GM12892 (cell line): ENCODE results near the gene CACNA1C.

Experiments
- DNase-seq: peaks from one replicate; pipeline ENCODE4 v3.0.0; 2011; ENCODE audit not compliant: insufficient read length
- FAIRE-seq: peaks from 2 replicates; lab custom pipeline; 2011; peaks lifted over from hg19 to GRCh38; lab: Jason Lieb, UNC
- POLR2A ChIP-seq: IDR thresholded peaks from 2 replicates; pipeline ENCODE4 v1.6.1; 2011; ENCODE audit warnings: low read depth, low read length, control low read depth
- POLR2AphosphoS5 ChIP-seq: IDR thresholded peaks from 2 replicates; pipeline ENCODE4 v1.6.1; 2011; ENCODE audit warnings: low read depth, low read length, control low read depth
- TAF1 ChIP-seq: IDR thresholded peaks from 2 replicates; pipeline ENCODE4 v1.6.1; 2011; ENCODE audit warnings: low read depth, mild to moderate bottlenecking, control low read depth, low read length, borderline replicate concordance

CACNA1C gene

DNA sequence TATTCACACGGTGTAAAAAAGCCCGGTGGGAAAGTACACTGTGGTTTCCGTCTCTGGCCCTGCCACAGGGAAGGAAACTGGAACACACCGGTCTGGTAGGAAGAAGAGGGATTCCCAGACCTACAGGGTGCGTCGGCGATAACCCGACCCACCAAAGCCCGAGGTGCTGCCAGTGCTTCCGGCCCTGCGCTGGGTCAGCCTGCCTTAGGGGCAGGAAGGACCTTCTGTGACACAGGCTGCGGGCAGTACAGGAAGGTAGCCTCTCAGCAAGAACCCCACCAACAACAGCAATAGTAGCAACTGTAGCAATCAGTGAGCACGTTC is 572.5 kb downstream of the CACNA1C start:
- no peak for FAIRE-seq
- TF ChIP-seq TAF1 (no peak), POLR2A (no peak), POLR2AphosphoS5 (no peak)
- DNase-seq, result no peak

DNA sequence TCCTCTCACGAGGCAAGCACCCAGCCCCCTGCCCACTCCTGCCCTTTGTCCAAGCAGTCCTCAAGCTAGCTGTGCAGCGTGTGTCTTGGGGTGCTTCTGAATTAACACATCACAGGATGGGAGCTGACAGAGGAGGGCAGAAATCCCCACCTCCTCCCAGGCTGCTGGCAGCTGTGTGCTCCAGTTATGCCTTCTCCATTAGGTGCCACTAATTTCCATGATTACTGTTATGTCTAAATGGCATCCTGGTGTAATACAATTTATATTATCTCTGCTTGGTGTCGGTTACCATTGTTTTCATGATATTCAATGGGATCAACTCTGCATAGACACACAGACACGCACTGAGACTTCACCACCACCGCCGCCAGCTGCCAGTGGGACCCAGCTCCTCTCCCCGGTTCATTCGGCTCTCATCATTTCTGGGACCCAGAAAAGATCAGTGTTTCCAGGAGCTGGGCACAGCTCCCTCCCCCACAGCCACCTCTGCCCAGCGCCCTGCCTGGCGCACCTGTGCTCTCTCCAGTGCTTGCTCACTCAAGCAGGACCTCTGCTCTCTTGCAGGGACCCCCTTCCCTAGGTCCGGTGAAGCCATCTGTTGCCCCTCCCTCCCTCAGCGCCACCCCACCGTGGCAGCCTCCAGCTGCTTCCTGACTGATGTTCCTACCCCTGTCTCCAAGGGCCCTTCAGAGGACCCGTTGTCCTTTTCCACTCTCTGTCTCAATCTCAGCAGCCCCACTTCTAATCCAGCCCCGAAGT is 574.5 kb downstream of the CACNA1C start:
- DNase-seq (no peak), FAIRE-seq (no peak)
- TF ChIP-seq POLR2AphosphoS5 (no peak), POLR2A (no peak), TAF1 (no peak)

DNA sequence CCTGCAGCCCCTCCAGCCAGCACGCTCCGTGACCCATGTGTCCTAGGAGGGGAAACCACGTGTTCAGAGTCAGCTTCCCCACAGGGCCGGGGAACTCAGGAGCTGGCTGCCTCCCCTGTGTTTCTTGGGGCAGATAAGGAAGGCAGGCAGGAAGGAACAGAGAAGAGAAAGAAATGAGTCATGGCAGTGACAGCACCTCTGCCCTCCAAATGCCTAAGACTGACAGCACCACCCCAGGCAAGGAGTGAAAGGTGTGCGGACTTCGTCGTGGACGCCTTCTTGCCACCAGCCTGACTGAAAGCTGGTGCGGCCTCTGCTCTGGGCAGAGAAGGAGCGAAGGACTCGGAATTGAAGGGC is 575.0 kb downstream of the CACNA1C start:
- no peak for TF ChIP-seq TAF1
- DNase-seq (no peak), FAIRE-seq (no peak)

DNA sequence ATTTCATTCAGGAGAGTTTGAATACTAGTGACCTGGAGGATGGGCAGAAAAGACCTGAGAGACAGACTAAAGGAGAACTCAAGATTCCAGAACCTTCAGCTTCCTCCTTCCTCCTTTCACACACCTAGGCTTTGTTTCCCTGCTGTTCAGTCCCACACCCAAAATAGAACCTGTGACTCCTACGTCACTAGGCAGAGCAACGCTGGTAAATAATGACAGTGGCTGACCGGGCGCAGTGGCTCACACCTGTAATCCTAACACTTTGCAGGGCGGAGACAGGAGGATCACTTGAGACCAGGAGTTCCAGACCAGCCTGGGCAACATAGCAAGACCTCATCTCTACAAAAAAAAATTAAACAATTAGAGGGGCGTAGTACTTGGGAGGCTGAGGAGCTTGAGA is 575.6 kb downstream of the CACNA1C start:
- no peak for DNase-seq
- TF ChIP-seq POLR2A (no peak), TAF1 (no peak), POLR2AphosphoS5 (no peak)
- no peak for FAIRE-seq

DNA sequence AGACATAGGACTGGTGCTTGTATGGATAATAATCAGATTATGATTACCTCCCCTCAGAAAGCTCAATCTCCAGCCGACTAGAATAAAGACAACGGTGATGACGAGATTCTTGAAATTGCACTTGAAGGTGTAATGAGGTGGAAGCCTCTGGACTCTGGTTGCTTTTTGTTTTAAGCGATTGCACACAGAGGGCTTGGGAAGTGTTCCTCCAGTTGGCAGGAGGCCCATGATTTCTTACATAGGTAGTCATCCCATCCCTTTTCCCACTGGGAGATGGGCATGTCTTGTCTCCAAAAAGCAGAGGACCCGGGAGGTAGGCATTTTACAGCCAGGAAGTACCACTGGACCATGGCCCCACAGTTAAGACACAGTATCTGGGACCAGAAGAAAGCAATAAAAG is 576.3 kb downstream of the CACNA1C start:
- TF ChIP-seq POLR2AphosphoS5, result no peak
- TF ChIP-seq TAF1, result no peak
- TF ChIP-seq POLR2A, result no peak
- no peak for DNase-seq
- no peak for FAIRE-seq

DNA sequence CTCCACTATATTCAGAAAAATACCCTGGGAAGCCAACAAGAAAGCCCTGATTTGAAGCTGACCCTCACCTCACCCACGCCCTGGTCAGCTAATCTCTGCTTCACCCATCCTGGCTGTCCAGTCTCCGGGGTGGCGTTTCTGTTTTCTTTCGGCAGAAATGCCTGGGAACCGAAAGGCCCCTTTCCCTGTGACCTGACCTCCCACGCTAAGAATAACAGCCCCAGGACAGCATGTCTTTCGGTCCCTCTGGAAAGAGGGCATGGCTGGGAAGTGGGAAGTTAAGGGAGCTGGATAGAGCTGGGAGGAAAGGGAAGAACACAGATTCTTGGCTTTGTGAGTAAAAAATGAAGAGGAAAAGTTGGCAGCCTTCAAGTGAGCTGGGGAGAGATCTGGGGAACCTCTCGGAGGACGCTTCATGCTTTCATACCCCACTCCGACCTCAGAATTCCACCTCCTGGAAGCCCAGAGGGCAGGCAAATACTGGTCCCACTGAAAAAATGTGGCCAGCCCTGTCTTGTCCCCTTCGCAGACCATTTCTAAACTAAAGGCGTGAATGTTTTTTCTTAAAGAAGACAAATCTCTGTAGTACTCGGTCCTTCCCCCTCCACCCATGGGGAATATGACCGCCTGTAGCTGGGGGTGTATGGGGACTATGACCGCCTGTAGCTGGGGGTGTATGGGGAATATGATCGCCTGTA is 579.0 kb downstream of the CACNA1C start:
- TF ChIP-seq POLR2AphosphoS5 (no peak), TAF1 (no peak), POLR2A (no peak)
- no peak for DNase-seq
- no peak for FAIRE-seq

DNA sequence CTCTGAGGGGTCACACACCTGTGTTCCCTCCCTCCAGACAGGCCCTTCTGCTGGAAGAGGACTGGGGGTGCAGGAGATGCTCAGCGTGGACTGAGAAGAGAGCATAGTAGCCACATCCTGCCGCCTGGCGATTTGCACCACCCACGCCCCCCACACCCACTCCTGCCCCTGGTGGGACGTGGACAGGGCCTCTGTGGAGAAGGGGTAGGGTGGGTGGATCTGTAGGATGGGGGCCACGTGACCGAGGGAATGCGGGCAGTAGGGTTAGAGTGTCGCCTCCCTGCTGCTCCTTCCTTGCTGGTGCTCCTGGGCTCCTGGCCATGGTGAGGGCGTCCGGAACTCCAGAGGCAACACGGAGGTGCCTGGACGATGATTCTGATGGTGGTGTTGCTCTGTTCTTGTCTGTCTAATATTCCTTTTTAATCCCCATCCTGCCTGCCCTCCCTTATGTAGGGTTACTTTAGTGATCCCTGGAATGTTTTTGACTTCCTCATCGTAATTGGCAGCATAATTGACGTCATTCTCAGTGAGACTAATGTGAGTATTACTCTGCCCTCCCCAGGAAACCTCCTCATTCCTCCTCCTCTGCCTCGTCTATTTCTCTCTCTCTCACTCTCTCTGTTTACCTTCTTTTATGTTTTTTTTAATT is 580.5 kb downstream of the CACNA1C start:
- TF ChIP-seq POLR2A (no peak), TAF1 (no peak), POLR2AphosphoS5 (no peak)
- FAIRE-seq (no peak), DNase-seq (no peak)

DNA sequence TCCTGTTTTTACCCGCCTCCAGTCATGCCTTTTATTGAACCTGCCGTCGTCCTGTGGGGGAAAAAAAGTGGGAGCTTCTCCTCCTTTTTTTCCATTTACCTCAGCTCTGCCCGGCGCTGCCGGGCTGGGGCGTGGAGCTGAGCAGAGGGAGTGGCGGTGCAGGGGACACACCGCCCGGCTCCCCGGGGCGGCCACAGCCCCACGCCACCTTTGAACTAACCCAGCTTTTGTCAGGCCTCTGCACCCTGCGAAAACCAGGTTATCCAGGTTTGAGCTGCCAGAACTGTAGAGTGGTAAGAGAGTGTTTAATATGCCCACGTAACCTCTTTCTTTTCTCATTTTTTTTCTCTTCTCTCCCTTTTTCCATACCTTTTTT is 581.0 kb downstream of the CACNA1C start:
- FAIRE-seq (no peak), DNase-seq (no peak)
- no peak for TF ChIP-seq TAF1
- TF ChIP-seq POLR2AphosphoS5, result no peak
- no peak for TF ChIP-seq POLR2A

DNA sequence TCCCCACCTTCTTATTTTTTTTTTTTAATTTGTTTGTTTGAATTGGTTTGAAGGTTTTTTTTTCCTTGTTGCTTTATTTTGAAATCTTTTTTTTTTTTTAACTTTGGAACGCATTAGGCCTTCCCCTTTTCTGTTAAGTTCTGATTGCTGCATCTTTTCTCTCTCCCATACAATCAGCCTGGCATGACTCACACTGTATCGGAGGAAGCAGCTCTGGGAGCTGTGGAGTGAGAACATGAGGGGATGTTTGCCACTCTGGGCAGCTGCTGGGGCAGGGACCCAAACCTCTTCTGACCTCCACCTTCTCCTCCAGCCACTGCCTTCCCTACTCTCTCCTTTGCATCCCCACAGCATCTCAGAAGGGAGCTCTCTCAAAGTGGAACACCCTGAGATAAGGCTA is 581.7 kb downstream of the CACNA1C start:
- no peak for TF ChIP-seq POLR2AphosphoS5
- no peak for TF ChIP-seq POLR2A
- TF ChIP-seq TAF1, result no peak

DNA sequence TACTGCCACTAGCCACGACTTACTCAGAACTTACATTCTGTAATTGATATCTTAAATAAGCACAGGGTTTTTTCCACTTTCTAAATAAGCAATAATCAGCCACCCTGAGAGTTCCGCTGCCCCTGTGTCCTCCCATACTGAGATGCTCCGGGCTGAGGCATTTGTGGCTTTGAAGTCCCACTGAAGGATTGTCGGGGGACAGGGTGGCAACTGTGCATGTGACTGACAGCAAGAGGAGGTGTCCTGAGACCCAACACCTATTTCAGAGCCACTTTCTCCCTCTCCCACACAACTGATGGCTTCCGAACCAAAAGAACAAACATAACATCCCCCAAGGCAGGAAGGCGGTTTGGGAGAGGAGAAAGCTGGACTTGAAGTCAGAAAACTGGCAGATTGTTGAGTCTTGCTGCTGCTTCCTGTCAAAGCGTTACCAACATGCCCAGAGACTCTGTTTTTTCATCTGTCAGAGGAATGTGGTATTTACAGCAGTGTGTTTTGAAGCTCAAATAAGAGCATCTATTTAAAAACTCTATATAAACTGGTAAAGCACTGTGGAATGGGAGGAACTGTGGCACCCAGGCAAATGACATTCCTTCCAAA is 584.1 kb downstream of the CACNA1C start:
- TF ChIP-seq POLR2AphosphoS5 (no peak), TAF1 (no peak), POLR2A (no peak)
- no peak for FAIRE-seq
- no peak for DNase-seq

More for the DNA sequence above, 581.7 kb downstream of the CACNA1C start:
- FAIRE-seq (no peak), DNase-seq (no peak)

DNA sequence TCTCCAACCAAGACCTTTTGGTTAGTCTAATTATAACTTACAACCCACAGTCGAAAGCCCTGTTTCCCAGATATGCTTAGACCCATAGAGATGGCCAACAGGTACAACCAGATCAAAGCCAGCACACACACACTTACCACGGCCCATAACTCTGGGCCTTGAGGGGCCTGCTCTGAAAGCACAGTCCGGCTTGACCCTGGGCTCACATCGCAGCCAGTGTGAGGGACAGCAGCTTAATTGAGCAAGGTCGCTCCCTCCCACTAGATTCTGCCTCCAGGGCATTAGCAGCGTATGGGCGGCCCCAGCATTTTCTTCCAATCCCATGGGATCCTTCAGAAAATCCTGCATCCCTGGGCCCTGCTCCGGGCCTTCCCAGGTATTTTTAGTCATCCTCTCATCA is 584.6 kb downstream of the CACNA1C start:
- FAIRE-seq (no peak), DNase-seq (no peak)
- TF ChIP-seq POLR2AphosphoS5 (no peak), TAF1 (no peak), POLR2A (no peak)
